GM12878 (cell line): ENCODE measurements around the gene PRKCE. TPM values are rescaled to one million over a fixed set of nuclear protein-coding genes. Genes with fewer than 3 reads are reported as not detected.

ENCODE experiments used
- ATF3 ChIP-seq: IDR thresholded peaks from 2 replicates; pipeline ENCODE4 v1.6.1; 2011; ENCODE audit warnings: low read depth, mild to moderate bottlenecking, low read length, moderate library complexity, borderline replicate concordance; ENCODE audit errors: extremely low read depth
- BHLHE40 ChIP-seq, 2 experiments: fragments of 450-650 bp in 1 of 2; IDR thresholded peaks; 2 replicates each; pipeline ENCODE4 v1.6.1; 2011 to 2017; ENCODE audit warnings: low read depth in 2 of 2, borderline replicate concordance in 1 of 2, improper control_type of control experiment in 1 of 2, low read length in 1 of 2, mild to moderate bottlenecking in 1 of 2
- CBX3 ChIP-seq: fragments of 200-600 bp; sonication (generic); IDR thresholded peaks from 2 replicates; pipeline ENCODE4 v1.6.1; 2016; ENCODE audit warnings: low read depth, borderline replicate concordance
- FOS ChIP-seq: IDR thresholded peaks from 3 replicates; pipeline ENCODE4 v1.6.1; 2011; ENCODE audit warnings: borderline replicate concordance; ENCODE audit not compliant: insufficient read length; ENCODE audit errors: extremely low read depth
- HDAC2 ChIP-seq: fragments of 200-600 bp; sonication (generic); IDR thresholded peaks from 2 replicates; pipeline ENCODE4 v1.6.1; 2017
- KAT2A ChIP-seq: conservative IDR thresholded peaks from 2 replicates; pipeline ENCODE4 v1.6.1; 2011; ENCODE audit warnings: low read depth, low read length; ENCODE audit not compliant: control insufficient read depth
- MAX ChIP-seq: IDR thresholded peaks from 2 replicates; pipeline ENCODE4 v1.6.1; 2012; ENCODE audit warnings: low read depth, low read length, improper control_type of control experiment
- MLLT1 ChIP-seq: fragments of 450-650 bp; IDR thresholded peaks from 2 replicates; pipeline ENCODE4 v1.6.1; 2016; ENCODE audit warnings: mild to moderate bottlenecking
- NR2F1 ChIP-seq: fragments of 450-650 bp; conservative IDR thresholded peaks from 2 replicates; pipeline ENCODE4 v1.6.1; 2017; ENCODE audit warnings: mild to moderate bottlenecking
- PAX5 ChIP-seq: IDR thresholded peaks from 2 replicates; pipeline ENCODE4 v1.6.1; 2011; ENCODE audit warnings: low read depth, low read length, borderline replicate concordance
- POLR2AphosphoS5 ChIP-seq: IDR thresholded peaks from 2 replicates; pipeline ENCODE4 v1.6.1; 2011; ENCODE audit warnings: mild to moderate bottlenecking, low read length, inconsistent platforms
- RAD51 ChIP-seq: fragments of 450-650 bp; IDR thresholded peaks from 2 replicates; pipeline ENCODE4 v1.6.1; 2016; ENCODE audit warnings: moderate library complexity, mild to moderate bottlenecking, inconsistent platforms
- RELA ChIP-seq: fragments of 450-650 bp; IDR thresholded peaks from 2 replicates; pipeline ENCODE4 v1.8.0; 2014; ENCODE audit warnings: borderline replicate concordance; ENCODE audit not compliant: partially characterized antibody
- SMC3 ChIP-seq: IDR thresholded peaks from 2 replicates; pipeline ENCODE4 v1.6.1; 2011; ENCODE audit warnings: low read length, improper control_type of control experiment, borderline replicate concordance
- SPI1 ChIP-seq: IDR thresholded peaks from 2 replicates; pipeline ENCODE4 v1.6.1; 2011; ENCODE audit warnings: low read depth, mild to moderate bottlenecking, low read length, moderate library complexity, borderline replicate concordance; ENCODE audit not compliant: insufficient read depth
- STAT1 ChIP-seq: fragments of 450-650 bp; conservative IDR thresholded peaks from 2 replicates; pipeline ENCODE4 v1.6.1; 2014; ENCODE audit warnings: antibody characterized with exemption, mild to moderate bottlenecking
- SUZ12 ChIP-seq: fragments of 200-600 bp; sonication (generic); IDR thresholded peaks from one replicate; pipeline ENCODE4 v1.6.1; 2018; ENCODE audit warnings: antibody characterized with exemption, mild to moderate bottlenecking; ENCODE audit not compliant: unreplicated experiment
- TARDBP ChIP-seq: IDR thresholded peaks from 2 replicates; pipeline ENCODE4 v1.6.1; 2016; ENCODE audit warnings: borderline replicate concordance
- USF1 ChIP-seq: IDR thresholded peaks from 2 replicates; pipeline ENCODE4 v1.6.1; 2011; ENCODE audit warnings: borderline replicate concordance, low read depth, mild to moderate bottlenecking, moderate library complexity, mixed read lengths, low read length; ENCODE audit not compliant: insufficient read depth; ENCODE audit errors: extremely low read length
- YBX1 ChIP-seq: fragments of 450-650 bp; IDR thresholded peaks from 2 replicates; pipeline ENCODE4 v1.6.1; 2016; ENCODE audit warnings: antibody characterized with exemption
- ZNF274 ChIP-seq: IDR thresholded peaks from one replicate; pipeline ENCODE4 v1.8.0; 2011; ENCODE audit not compliant: insufficient read length, insufficient read depth
- ZNF592 ChIP-seq: fragments of 450-650 bp; IDR thresholded peaks from 2 replicates; pipeline ENCODE4 v1.6.1; 2017; ENCODE audit warnings: mild to moderate bottlenecking, moderate library complexity
- ZSCAN29 ChIP-seq: fragments of 450-650 bp; IDR thresholded peaks from 2 replicates; pipeline ENCODE4 v1.6.1; 2017; ENCODE audit warnings: mild to moderate bottlenecking, moderate library complexity
- polyA plus RNA-seq, 11 experiments: library from polyadenylated mRNA; depleted of rRNA in 4 of 11; unstranded in 6 of 11; stranded (reverse) in 5 of 11; fragments of >200 nt; fragmentation: Nextera tagmentation in 4 of 11; fragmentation: Illumina TruSeq in 1 of 11; extraction: Ambion mirVana in 4 of 11; extraction: Trizol in 1 of 11; gene quantifications; 1 replicate in 1 of 11; 2 replicates in 10 of 11; pipeline versions ENCODE4 v1.2.1 to v1.2.3, GENCODE V29; 2011 to 2016; ENCODE audit warnings: inconsistent platforms in 2 of 11, missing spikeins in 2 of 11, low read depth in 1 of 11
- total RNA-seq, 4 experiments: library from RNA; depleted of rRNA in 3 of 4; stranded (reverse); fragments of >200 nt in 3 of 4; fragmentation: Illumina TruSeq in 1 of 4; extraction: Trizol in 1 of 4; gene quantifications; 2 replicates each; pipeline versions ENCODE4 v1.2.1 to v1.2.3, GENCODE V29; 2013 to 2021

Gene PRKCE
- total and polyA plus RNA-seq, 10 of the 15 experiments (the other 5 are each of a cell fraction or from before 2014, with no cell fraction given), result 2.6 to 28.2 (median 11.3) TPM

GRCh38 chr2:45650851-45651414, 542 bp upstream of the PRKCE start (continued):
- 0 out of 2 replicates have a peak, but pooled peaks have one; percentile 71 for TF ChIP-seq NR2F1
- TF ChIP-seq ATF3, result no peak
- TF ChIP-seq ZNF274, result no peak
- no peak for TF ChIP-seq KAT2A
- TF ChIP-seq FOS, result no peak
- TF ChIP-seq SMC3, result peak; percentile 32; the same call in 1 of the 2 replicates
- TF ChIP-seq SPI1, result no peak
- no peak for TF ChIP-seq RELA
- no peak for TF ChIP-seq ZNF592
- no peak for TF ChIP-seq HDAC2
- TF ChIP-seq PAX5, result peak; percentile 77
- TF ChIP-seq SUZ12, result no peak
- no peak for TF ChIP-seq USF1
- no peak; the same call in 1 of the 2 replicates for TF ChIP-seq MLLT1
- peak; percentile 89 to 91 for TF ChIP-seq BHLHE40 (IDR thresholded peaks at IDR 0.05; ENCODE audit: borderline replicate concordance in 1 of 2, low read depth in 2 of 2, low read length in 1 of 2)
- no peak for TF ChIP-seq YBX1
- TF ChIP-seq STAT1, result no peak
- no peak for TF ChIP-seq RAD51
- TF ChIP-seq MAX, result peak; percentile 58
- TF ChIP-seq POLR2AphosphoS5, result peak; percentile 70; the same call in 1 of the 2 replicates
- TF ChIP-seq ZSCAN29, result no peak
- peak; percentile 67; the same call in 1 of the 2 replicates for TF ChIP-seq TARDBP
- TF ChIP-seq CBX3, result no peak
